DMS53 treated with DMSO at 0.1 percent for 48 hours (cell line): ENCODE data around the gene AAGAB.

ENCODE experiments used
- DNase-seq: peaks from one replicate; lab custom pipeline; 2025; ENCODE audit not compliant: unreplicated experiment; lab: John Stamatoyannopoulos, UW

Gene AAGAB

DNA sequence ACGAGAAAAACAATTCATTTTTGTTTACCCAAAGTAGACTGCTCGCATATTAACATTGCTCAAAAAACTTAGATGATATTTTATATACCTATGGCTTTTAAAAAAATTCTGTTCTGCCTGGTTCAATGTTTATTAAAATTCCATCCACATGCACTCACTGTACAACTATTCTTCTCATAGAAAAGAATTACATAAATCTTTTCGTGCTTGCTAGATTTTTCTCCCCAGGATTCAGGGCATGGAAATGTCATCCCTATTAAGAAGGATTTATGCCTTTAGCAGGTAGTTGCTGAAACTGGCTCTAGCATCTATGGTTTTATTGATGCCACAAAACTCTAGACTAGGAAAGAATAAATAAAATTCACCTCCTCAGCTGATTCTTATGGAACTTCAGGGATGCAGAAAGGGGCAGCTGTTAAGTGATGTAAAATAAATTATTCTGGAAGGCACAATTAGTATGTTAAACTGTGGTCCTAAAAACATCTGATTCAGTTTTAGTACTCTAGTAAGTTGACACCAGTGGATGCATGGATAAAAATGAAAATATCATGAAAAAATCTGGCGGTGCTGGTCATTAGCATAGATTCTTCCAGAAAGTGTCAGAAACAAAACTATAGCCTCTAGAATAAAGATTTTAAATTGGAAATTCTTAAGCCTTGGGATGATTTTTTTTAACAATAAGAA, 41.6 kb downstream of the AAGAB start:
- DNase-seq: no peak

DNA sequence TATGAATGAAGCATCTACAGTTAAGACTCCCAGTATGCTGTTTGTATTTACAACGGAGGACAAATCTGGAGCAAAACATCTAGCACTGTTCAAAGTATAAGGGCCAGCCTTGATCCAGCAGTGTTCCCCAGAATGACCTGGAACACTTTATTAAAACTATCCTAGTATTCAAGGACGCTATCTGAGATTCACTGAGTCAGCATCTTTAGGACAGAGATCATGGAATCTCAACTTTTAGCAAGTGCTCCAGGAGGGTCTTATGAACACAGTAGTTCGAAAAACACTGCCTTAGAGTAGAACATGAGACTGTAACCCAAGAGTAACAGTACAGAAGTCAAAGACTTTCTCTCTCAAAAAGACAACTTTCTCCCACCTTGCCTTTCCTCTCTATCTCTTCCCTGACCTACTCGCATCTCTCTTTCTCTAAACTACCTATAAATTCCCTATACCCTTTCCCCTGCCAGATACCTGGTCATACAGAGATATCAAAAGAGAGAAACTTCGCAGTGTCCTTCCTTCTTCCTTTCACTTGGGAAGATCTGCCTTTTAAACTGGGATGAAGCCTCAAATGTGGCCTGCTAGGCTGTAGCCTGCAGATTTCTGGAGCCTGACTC, 43.8 kb downstream of the AAGAB start:
- no peak for DNase-seq

DNA sequence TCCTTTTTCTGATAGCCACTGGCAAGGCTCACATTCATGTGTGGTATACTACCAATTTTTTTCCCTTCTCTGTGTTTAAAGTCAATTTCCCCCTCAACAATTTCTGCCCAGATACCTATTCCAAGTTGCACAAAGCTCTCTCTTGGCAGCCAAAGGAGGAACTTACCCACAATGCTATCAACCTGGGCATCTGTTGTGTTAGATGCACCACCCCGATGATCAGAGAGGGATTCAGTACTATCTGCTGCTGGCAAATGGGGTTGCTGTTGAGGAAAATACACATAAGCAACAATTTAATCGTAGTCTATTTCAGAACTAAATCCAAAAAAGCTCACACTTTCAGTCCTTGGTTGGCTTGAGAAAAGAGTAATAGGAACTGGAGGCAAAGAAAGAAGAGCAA, 46.1 kb downstream of the AAGAB start:
- no peak for DNase-seq

- DNase-seq: no peak
Observed at GRCh38 chr15:67207555-67208207, 46.8 kb downstream of the AAGAB start.

DNA sequence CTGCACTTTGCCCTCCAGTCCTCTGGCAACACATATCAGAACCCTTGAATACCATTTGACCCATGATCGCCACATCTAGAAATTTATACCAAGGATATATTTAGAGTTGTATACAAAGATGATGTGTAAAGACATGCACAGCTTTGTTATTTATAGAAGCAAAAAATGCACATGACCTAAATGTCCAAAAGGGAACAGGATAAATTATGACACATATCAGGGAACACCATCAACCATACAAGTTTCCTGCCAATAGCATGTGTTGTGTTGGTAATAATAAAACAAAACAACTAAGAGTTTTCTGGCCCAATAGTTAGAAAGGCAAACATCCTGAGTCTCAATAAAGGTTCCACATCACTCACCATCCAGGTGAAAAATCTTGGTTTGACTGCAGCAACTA, 51.5 kb downstream of the AAGAB start:
- no peak for DNase-seq

DNA sequence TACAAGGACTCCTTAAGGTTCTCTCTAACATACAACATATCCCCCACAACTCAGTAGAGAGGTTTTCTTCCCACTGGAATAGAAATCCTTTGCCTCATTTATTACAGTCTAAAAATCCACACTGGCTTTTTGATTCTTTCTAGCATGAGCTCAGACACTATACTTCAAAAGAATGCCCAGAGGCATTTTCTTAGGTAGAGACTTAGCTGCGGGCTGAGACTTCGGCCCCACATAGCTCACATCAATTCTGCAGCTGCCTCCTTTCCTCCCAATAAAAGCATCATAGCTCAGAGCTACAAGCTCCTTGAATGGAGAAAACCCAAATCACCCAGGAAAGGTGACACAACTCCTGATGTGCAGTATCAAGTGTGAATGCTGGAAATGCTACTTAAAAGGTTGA, 52.4 kb downstream of the AAGAB start:
- DNase-seq: no peak

- DNase-seq: no peak
Observed at GRCh38 chr15:67201136-67201535, 53.3 kb downstream of the AAGAB start.

DNA sequence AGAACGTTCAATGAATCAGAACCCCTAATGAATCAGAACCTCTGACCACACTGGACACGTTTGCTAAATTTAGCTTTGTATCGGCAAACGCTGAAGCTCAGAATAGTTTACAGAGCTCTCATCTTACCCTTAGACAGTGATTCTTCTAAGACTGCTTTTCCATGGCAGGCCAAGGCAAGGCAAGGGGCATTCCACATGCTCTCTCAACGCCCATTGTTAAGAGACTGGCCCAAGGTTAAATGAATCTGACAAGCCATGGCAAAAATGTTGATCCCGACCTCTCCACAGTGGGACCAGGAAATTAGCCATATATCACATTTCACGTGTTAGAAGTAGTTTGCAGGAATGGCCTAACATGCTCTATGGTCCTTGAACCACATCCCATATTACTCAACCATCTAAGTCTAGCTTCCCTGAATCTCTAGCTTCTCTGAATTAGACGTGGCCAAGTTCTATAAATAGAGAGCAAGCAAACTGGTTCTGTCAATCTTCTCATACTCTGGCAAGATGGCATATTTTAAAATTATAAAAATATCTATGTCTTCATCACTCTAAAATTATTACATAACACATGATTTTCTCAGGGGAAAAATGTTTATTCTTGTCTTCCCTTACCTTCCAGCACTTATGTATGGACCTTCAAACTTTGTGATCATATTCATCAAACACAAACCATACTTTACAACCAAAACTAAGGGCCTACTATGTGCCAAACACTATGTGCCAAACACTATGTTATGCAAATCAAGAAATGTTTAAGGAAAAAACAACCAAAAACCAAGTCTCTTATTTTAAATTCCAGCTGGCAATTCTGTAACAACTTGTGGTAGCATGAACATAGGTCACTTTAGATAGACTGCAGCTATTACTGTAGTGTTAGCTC, 54.3 kb downstream of the AAGAB start:
- no peak for DNase-seq

- DNase-seq: no peak
Observed at GRCh38 chr15:67199391-67199790, 55.1 kb downstream of the AAGAB start.

- no peak for DNase-seq
Observed at GRCh38 chr15:67198157-67198754, 56.2 kb downstream of the AAGAB start.

- no peak for DNase-seq
Observed at GRCh38 chr15:67197364-67197695, 57.1 kb downstream of the AAGAB start.

- DNase-seq: no peak
Observed at GRCh38 chr15:67196672-67197363, 57.6 kb downstream of the AAGAB start.

DNA sequence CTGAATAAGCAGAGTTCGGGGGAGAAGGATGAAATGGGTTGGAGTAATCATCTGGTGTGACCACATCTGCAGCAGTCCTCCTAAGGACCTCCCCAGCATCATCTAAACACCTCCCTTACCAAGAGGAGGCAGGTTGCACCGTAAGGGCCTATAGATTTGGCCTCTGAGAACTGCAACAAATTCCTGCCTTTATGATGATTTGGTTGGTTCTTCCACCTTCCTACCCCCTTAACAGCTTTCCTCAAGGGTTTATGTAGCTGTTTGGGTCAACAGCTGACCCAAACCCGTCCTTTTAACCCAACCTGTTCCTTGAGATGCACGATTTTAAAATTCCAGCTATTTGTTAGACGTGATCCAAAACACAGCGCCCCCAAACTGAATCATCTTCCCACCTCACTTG, 58.2 kb downstream of the AAGAB start:
- no peak for DNase-seq

- no peak for DNase-seq
Observed at GRCh38 chr15:67195305-67195704, 59.2 kb downstream of the AAGAB start.

DNA sequence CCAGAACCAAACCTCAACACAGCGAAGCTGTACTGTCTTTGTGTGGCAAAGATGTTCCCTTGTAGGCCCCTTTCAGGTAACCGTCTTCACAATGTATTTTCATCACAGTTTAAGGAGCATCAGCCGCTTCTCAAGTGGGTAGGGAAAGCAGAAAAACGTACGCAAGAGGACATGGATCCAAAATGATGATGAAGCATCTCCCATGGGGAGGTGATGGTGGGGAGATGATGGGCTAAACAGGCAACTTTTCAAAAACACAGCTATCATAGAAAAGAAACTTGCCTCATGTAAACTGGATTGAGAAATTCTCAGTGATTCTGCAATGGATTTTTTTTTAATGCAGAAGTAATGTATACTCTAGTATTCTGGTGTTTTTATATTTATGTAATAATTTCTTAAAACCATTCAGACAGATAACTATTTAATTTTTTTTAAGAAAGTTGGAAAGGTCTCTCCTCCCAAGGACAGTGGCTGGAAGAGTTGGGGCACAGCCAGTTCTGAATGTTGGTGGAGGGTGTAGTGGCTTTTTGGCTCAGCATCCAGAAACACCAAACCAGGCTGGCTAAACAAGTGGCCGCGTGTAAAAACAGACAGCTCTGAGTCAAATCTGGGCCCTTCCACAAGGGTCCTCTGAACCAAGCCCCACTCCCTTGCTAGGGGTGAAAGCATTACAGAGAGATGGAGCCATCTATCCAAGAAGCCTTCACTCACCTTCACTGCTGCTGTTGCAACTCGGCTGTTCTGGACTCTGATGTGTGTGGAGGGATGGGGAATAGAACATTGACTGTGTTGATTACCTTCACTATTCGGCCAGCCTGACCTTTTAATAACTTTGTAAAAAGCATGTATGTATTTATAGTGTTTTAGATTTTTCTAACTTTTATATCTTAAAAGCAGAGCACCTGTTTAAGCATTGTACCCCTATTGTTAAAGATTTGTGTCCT, 60.0 kb downstream of the AAGAB start:
- no peak for DNase-seq

DNA sequence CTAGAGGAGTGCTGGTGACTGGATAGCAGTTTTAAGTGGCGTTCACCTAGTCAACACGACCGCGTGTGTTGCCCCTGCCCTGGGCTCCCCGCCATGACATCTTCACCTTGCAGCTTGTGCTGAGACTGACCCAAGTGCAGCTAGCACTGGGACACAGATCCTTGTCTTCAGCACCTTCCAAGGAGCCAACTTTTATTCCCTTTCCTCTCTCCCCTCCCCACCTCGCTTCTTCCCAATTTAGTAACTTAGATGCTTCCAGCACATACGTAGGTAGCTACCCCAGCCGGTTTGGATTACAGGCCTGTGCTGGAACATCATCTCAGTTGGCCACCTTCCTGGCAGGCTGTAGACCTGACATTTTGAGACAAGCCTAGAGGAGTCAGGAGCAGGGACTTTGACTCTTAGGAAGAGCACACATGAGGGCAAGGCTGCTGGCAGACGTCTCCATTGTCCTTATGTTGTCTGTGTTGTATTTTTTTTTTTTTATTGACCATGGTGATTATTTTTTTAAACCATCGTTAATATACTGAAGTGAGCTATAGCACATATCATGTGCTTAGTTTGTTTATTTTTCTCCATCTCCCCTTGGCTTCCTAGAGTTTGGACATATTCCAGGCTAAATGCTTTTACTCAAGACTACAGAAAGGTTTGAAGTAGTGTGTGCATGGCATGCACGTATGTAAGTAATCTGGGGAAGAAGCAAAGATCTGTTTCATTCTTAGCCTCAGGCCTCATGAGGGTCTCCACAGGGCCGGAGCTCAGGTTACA, 61.1 kb downstream of the AAGAB start:
- no peak for DNase-seq

DNA sequence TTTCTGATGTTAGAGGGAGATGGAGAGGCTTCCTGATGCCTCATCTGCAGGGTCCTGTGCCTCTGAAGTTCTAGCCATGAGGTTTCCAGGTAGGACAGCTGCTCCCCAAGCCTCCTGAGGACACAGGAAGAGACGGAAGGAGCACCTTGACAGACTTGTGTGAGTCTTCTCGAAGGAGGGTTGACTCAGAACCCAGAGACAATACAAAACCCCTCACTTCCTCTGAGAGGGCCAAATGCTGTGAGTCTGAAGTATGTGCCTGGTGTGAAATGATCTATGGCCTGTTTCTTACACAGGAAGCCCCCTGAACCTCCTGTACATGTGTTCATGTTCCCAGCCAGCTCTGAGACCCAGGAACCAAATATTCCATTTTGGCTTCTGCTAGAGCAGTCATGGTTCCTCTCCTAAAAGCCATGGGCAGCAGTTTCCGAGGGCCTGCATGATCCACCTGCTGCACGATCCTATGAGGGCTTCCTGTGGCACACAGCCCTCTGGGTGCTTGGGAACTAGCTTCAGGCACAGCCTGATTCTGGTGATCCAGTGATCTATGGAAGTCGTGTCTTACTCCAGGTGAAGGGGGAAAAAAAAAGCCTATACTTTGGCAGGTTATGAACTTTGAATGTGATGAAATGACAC, 62.2 kb downstream of the AAGAB start:
- DNase-seq: no peak

DNA sequence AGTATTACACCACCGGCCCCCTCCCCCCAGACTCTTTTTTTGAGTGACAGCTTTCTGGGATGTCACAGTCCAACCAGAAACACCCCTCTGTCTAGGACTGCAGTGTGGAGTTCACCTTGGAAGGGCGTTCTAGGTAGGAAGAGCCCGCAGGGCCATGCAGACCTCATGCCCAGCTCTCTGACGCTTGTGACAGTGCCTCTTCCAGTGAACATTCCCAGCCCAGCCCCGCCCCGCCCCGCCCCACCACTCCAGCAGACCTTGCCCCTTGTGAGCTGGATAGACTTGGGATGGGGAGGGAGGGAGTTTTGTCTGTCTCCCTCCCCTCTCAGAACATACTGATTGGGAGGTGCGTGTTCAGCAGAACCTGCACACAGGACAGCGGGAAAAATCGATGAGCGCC, 63.6 kb downstream of the AAGAB start:
- no peak for DNase-seq
